Osteoblast (primary cell): ENCODE data around the gene MAPKAP1. TPM values are rescaled to one million over a fixed set of nuclear protein-coding genes. Genes with fewer than 3 reads are reported as not detected.

ENCODE experiments used
- DNase-seq: peaks from one replicate; pipeline ENCODE4 v3.0.0; 2011; ENCODE audit warnings: low spot score, mixed read lengths; ENCODE audit not compliant: insufficient read length; ENCODE audit errors: missing footprints
- H2AFZ ChIP-seq: 2 replicates; pipeline ENCODE4 v1.6.0; 2011; ENCODE audit warnings: mild to moderate bottlenecking, low read length
- H3K27ac ChIP-seq: 2 replicates; pipeline ENCODE4 v1.5.1; 2011; ENCODE audit warnings: mild to moderate bottlenecking, low read depth, low read length, moderate library complexity
- H3K27me3 ChIP-seq: 2 replicates; pipeline ENCODE4 v1.6.0; 2012; ENCODE audit warnings: mild to moderate bottlenecking, control low read depth, inconsistent platforms, low read length, moderate library complexity; ENCODE audit not compliant: insufficient read depth
- H3K36me3 ChIP-seq: 2 replicates; pipeline ENCODE4 v1.5.1; 2011; ENCODE audit warnings: mild to moderate bottlenecking, low read length, control low read depth, moderate library complexity; ENCODE audit not compliant: insufficient read depth
- H3K4me1 ChIP-seq: 2 replicates; pipeline ENCODE4 v1.5.1; 2011; ENCODE audit warnings: mild to moderate bottlenecking, low read length, control low read depth, moderate library complexity; ENCODE audit not compliant: insufficient read depth
- H3K4me2 ChIP-seq: 2 replicates; pipeline ENCODE4 v1.6.0; 2011; ENCODE audit warnings: mild to moderate bottlenecking, low read length; ENCODE audit not compliant: insufficient read depth
- H3K4me3 ChIP-seq: fragments of 200-600 bp; sonication (generic); 3 replicates; pipeline ENCODE4 v1.5.1; 2012; ENCODE audit warnings: mild to moderate bottlenecking, low read length, inconsistent platforms; ENCODE audit not compliant: insufficient read depth
- H3K79me2 ChIP-seq: 2 replicates; pipeline ENCODE4 v1.6.0; 2012; ENCODE audit warnings: mild to moderate bottlenecking, low read length, control low read depth, inconsistent platforms; ENCODE audit not compliant: insufficient read depth
- H3K9me3 ChIP-seq: 2 replicates; pipeline ENCODE4 v1.5.1; 2011; ENCODE audit warnings: low read depth, low read length, control low read depth
- H4K20me1 ChIP-seq: 2 replicates; pipeline ENCODE4 v1.6.0; 2012; ENCODE audit warnings: mild to moderate bottlenecking, low read length, control low read depth; ENCODE audit not compliant: insufficient read depth
- total RNA-seq: library from RNA; depleted of rRNA; stranded (reverse); fragments of >200 nt; gene quantifications from 2 replicates; pipeline ENCODE4 v1.2.3, GENCODE V29; 2012
- TF ChIP-seq, protein P1 (sequence below): IDR thresholded peaks from 2 replicates; pipeline ENCODE4 v1.5.1; 2011; ENCODE audit warnings: mild to moderate bottlenecking, low read depth, low read length, moderate library complexity; ENCODE audit errors: extremely low read depth

MAPKAP1 gene
- total RNA-seq, 1 donor, result 72.4 TPM

DNA sequence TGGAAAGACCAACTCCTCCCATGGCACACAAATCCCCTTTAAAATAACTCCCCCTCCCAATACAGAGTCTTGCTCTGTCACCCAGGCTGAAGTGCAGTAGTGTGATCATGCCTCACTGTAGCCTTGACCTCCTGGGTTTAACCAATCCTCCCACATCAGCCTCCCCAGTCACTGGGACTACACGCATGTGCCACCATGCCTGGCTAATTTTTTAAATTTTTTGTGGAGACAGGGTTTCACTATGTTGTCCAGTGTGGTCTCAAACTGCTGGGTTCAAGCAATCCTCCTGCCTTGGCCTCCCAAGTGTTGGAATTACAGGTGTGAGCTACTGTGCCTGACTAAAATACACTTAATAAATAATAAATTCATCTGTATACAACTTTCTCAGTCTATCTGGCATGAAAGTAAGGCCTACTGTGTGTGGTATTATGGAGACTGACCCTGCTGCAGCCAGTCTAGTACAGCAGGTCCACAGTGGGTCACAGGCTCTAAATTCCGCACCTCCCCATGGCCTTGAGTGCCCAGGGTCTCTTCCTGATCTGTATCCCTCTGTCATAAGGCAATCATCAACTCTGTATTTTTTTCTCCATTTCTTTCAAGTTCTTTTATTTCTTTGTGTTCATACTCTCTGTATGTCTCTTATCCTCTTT lies 169.4 kb downstream of the MAPKAP1 start:
- H3K36me3 ChIP-seq, result peaks cover 9% of the 10 kb centered on the region
- no peak overlapping the region for H3K4me3 ChIP-seq
- no peaks in the 10 kb centered on the region for H3K27me3 ChIP-seq
- no peaks in the 10 kb centered on the region for H4K20me1 ChIP-seq
- H3K4me2 ChIP-seq, result peak overlapping the region; percentile 37
- H3K9me3 ChIP-seq, result no peaks in the 10 kb centered on the region
- no peak for DNase-seq
- no peak overlapping the region for H2AFZ ChIP-seq
- peak overlapping the region; percentile 79 for H3K27ac ChIP-seq
- H3K79me2 ChIP-seq, result peaks cover 2% of the 10 kb centered on the region
- peaks cover 25% of the 10 kb centered on the region for H3K4me1 ChIP-seq
- TF ChIP-seq, protein P1, sequence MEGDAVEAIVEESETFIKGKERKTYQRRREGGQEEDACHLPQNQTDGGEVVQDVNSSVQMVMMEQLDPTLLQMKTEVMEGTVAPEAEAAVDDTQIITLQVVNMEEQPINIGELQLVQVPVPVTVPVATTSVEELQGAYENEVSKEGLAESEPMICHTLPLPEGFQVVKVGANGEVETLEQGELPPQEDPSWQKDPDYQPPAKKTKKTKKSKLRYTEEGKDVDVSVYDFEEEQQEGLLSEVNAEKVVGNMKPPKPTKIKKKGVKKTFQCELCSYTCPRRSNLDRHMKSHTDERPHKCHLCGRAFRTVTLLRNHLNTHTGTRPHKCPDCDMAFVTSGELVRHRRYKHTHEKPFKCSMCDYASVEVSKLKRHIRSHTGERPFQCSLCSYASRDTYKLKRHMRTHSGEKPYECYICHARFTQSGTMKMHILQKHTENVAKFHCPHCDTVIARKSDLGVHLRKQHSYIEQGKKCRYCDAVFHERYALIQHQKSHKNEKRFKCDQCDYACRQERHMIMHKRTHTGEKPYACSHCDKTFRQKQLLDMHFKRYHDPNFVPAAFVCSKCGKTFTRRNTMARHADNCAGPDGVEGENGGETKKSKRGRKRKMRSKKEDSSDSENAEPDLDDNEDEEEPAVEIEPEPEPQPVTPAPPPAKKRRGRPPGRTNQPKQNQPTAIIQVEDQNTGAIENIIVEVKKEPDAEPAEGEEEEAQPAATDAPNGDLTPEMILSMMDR, result no peak

DNA sequence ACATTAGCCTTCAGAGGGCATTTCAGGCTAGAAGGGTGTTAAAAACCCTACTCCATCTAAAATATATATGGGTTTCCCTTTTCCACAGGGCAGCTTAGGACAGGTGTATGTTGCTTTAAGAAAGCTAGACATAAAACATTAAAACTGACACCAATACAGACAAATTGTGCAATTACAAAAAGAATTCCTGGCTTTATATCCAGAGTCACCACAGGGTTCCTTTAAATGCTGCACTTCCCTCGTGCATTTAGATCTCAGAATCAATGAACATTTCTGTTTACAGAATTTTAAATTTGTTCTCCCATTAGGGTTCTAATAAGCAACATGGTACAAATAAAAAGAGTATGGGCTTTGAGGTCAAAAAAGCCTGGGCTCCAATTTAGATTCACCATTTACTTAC lies 170.2 kb downstream of the MAPKAP1 start:
- no peaks in the 10 kb centered on the region for H4K20me1 ChIP-seq
- H3K4me2 ChIP-seq, result no peak overlapping the region
- no peak overlapping the region for H2AFZ ChIP-seq
- no peak overlapping the region for H3K4me3 ChIP-seq
- H3K4me1 ChIP-seq, result peaks cover 28% of the 10 kb centered on the region
- TF ChIP-seq, protein P1, result no peak
- H3K27me3 ChIP-seq, result no peaks in the 10 kb centered on the region
- no peaks in the 10 kb centered on the region for H3K9me3 ChIP-seq
- peaks cover 5% of the 10 kb centered on the region for H3K79me2 ChIP-seq
- H3K27ac ChIP-seq, result no peak overlapping the region
- DNase-seq, result no peak
- H3K36me3 ChIP-seq, result peaks cover 5% of the 10 kb centered on the region

DNA sequence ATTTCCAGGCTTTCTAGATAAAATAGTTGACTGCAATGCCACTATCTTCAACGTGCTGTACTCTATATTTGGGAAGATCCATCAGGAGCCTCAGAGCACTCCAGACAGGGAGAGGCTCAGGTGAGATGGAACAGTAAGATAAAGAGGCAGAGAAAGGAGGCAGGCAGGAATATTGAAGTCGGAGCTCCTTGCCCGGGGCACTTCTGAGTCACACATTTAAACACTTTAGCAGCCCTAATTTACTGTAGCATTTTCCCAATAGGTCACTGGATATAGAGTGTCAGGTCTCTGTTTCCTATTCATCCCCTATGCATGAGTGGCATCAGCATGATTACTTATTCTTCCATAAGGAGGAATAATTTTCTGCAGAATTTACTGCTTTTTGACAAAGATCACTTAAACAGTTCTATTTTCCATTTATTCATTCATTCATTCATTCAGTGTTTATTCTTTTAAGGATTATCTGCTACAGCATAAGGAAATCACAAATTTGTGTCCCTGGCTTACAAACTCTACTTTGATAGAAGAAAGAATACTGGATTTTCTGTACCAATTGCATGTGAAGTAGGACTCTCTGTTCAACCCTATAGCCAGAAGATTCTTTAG lies 170.7 kb downstream of the MAPKAP1 start:
- H3K4me2 ChIP-seq, result no peak overlapping the region

More for the DNA sequence above, 170.7 kb downstream of the MAPKAP1 start:
- H3K27ac ChIP-seq, result no peak overlapping the region
- TF ChIP-seq, protein P1, result no peak
- peaks cover 5% of the 10 kb centered on the region for H3K79me2 ChIP-seq
- no peaks in the 10 kb centered on the region for H3K36me3 ChIP-seq
- H2AFZ ChIP-seq, result no peak overlapping the region
- H3K4me3 ChIP-seq, result no peak overlapping the region
- peaks cover 28% of the 10 kb centered on the region for H3K4me1 ChIP-seq
- no peaks in the 10 kb centered on the region for H4K20me1 ChIP-seq
- H3K27me3 ChIP-seq, result no peaks in the 10 kb centered on the region
- no peak for DNase-seq
- no peaks in the 10 kb centered on the region for H3K9me3 ChIP-seq
